Measurements from ENCODE around the gene ATPAF1. TPM values are rescaled to one million over a fixed set of nuclear protein-coding genes. Genes with fewer than 3 reads are reported as not detected.
"Not testable (repeated sequence)": the region's sequence is repeated elsewhere in the genome, so short reads cannot be mapped to it uniquely, and the experiment has no call there.

Gene ATPAF1
- total RNA-seq, 1 donor = 53.6 TPM

DNA sequence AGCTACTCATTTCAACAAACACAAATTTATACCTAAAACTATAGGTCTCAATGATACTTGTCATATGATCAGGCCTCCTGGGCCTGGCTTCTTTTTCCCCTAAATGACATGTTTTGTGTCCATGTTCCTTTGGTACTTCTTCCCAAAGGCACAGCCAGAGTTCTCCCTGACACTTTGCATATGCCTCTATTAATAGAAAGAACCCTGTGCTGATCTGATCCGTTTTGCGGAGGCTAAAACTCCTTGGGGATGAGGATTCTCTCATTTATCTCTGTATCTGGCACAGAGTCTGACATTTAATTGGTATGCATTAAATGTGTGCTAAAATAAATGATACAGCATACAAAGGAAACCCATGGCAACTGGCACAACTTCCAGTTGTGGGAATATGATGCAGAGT is 11.5 kb downstream of the ATPAF1 start:
- H3K79me2 ChIP-seq (ENCODE audit: insufficient read depth, low read length) = no peaks in the 10 kb centered on the region
- H3K27me3 ChIP-seq (ENCODE audit: insufficient read depth, low read length) = no peaks in the 10 kb centered on the region
- H3K9me3 ChIP-seq (ENCODE audit: low read depth, low read length) = no peaks in the 10 kb centered on the region
- H3K4me2 ChIP-seq (ENCODE audit: insufficient read depth, low read length) = no peak overlapping the region
- TF ChIP-seq, protein P1, sequence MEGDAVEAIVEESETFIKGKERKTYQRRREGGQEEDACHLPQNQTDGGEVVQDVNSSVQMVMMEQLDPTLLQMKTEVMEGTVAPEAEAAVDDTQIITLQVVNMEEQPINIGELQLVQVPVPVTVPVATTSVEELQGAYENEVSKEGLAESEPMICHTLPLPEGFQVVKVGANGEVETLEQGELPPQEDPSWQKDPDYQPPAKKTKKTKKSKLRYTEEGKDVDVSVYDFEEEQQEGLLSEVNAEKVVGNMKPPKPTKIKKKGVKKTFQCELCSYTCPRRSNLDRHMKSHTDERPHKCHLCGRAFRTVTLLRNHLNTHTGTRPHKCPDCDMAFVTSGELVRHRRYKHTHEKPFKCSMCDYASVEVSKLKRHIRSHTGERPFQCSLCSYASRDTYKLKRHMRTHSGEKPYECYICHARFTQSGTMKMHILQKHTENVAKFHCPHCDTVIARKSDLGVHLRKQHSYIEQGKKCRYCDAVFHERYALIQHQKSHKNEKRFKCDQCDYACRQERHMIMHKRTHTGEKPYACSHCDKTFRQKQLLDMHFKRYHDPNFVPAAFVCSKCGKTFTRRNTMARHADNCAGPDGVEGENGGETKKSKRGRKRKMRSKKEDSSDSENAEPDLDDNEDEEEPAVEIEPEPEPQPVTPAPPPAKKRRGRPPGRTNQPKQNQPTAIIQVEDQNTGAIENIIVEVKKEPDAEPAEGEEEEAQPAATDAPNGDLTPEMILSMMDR (IDR thresholded peaks at IDR 0.05; ENCODE audit: extremely low read depth, low read depth, low read length) = no peak
- H3K36me3 ChIP-seq (ENCODE audit: insufficient read depth, low read length) = peaks cover 35% of the 10 kb centered on the region
- no peak for DNase-seq (ENCODE audit: insufficient read length, low spot score, missing footprints)
- H3K27ac ChIP-seq (ENCODE audit: low read depth, low read length) = no peak overlapping the region
- no peaks in the 10 kb centered on the region for H3K4me1 ChIP-seq (ENCODE audit: insufficient read depth, low read length)
- H2AFZ ChIP-seq (ENCODE audit: low read length) = no peak overlapping the region
- no peaks in the 10 kb centered on the region for H4K20me1 ChIP-seq (ENCODE audit: insufficient read depth, low read length)
- no peak overlapping the region for H3K4me3 ChIP-seq (ENCODE audit: insufficient read depth, low read length)

DNA sequence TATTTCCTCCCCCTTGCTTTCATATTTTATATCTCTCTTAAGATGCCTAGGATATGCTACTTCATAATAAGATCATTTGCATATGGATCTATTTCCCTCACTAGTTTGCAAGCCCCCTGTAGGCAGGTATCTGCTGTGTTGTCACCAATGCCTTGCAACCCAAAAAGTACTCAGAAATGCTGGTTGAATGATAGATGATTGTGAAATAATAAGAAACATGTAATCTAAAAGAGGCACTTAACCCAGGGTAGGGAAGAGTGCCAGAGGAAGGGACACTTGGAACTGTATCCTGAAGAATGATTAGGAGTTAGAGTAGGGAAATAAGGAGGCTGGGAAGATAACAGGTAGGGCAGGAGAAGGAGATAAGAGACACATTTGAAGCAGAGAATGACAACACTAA is 12.3 kb downstream of the ATPAF1 start:
- H3K4me2 ChIP-seq (ENCODE audit: insufficient read depth, low read length) = no peak overlapping the region
- no peaks in the 10 kb centered on the region for H3K27me3 ChIP-seq (ENCODE audit: insufficient read depth, low read length)
- H3K9me3 ChIP-seq (ENCODE audit: low read depth, low read length) = no peaks in the 10 kb centered on the region
- H3K27ac ChIP-seq (ENCODE audit: low read depth, low read length) = no peak overlapping the region
- peaks cover 35% of the 10 kb centered on the region for H3K36me3 ChIP-seq (ENCODE audit: insufficient read depth, low read length)
- no peaks in the 10 kb centered on the region for H4K20me1 ChIP-seq (ENCODE audit: insufficient read depth, low read length)
- DNase-seq (ENCODE audit: insufficient read length, low spot score, missing footprints) = no peak
- no peak overlapping the region for H3K4me3 ChIP-seq (ENCODE audit: insufficient read depth, low read length)
- TF ChIP-seq, protein P1 (IDR thresholded peaks at IDR 0.05; ENCODE audit: extremely low read depth, low read depth, low read length) = no peak
- no peaks in the 10 kb centered on the region for H3K79me2 ChIP-seq (ENCODE audit: insufficient read depth, low read length)
- no peaks in the 10 kb centered on the region for H3K4me1 ChIP-seq (ENCODE audit: insufficient read depth, low read length)
- H2AFZ ChIP-seq (ENCODE audit: low read length) = no peak overlapping the region

DNA sequence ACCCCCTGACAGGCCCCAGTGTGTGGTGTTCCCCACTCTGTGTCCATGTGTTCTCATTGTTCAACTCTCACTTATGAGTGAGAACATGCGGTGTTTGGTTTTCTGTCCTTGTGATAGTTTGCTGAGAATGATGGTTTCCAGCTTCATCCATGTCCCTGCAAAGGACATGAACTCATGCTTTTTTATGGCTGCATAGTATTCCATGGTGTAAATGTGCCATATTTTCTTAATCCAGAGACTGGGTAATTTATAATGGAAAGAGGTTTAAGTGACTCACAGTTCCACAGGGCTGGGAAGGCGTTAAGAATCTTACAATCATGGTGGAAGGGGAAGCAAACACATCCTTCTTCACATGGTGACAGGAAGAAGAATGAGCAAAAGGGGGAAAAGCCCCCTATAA is 13.5 kb downstream of the ATPAF1 start:
- H3K36me3 ChIP-seq (ENCODE audit: insufficient read depth, low read length) = peaks cover 42% of the 10 kb centered on the region

DNA sequence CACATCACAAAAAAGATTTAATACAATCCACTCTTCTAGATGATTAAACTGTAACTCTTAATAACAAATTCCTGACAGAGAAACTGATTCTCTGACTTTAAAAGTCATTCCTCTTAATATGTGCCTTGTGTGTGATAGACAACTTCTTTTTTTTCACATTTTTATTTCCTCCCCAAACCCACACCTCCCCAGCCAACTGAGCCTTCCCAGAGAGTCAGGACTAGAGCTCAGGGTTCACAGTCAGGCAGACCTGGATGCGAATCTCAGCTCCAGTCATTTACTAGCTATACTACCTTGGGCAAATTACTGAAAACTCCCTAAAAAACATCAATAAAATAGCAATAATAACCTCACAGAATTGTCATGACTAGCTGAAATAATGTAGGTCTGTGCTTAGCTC is 14.2 kb downstream of the ATPAF1 start:
- H3K27me3 ChIP-seq (ENCODE audit: insufficient read depth, low read length) = no peaks in the 10 kb centered on the region
- no peaks in the 10 kb centered on the region for H3K9me3 ChIP-seq (ENCODE audit: low read depth, low read length)
- TF ChIP-seq, protein P1 (IDR thresholded peaks at IDR 0.05; ENCODE audit: extremely low read depth, low read depth, low read length) = no peak
- no peaks in the 10 kb centered on the region for H3K79me2 ChIP-seq (ENCODE audit: insufficient read depth, low read length)
- no peak overlapping the region for H3K4me2 ChIP-seq (ENCODE audit: insufficient read depth, low read length)
- no peak for DNase-seq (ENCODE audit: insufficient read length, low spot score, missing footprints)
- H2AFZ ChIP-seq (ENCODE audit: low read length) = no peak overlapping the region
- H4K20me1 ChIP-seq (ENCODE audit: insufficient read depth, low read length) = no peaks in the 10 kb centered on the region
- no peak overlapping the region for H3K4me3 ChIP-seq (ENCODE audit: insufficient read depth, low read length)
- H3K36me3 ChIP-seq (ENCODE audit: insufficient read depth, low read length) = peaks cover 47% of the 10 kb centered on the region
- no peaks in the 10 kb centered on the region for H3K4me1 ChIP-seq (ENCODE audit: insufficient read depth, low read length)
- H3K27ac ChIP-seq (ENCODE audit: low read depth, low read length) = no peak overlapping the region

More for the DNA sequence above, 13.5 kb downstream of the ATPAF1 start:
- H4K20me1 ChIP-seq (ENCODE audit: insufficient read depth, low read length); H3K79me2 ChIP-seq (ENCODE audit: insufficient read depth, low read length); H3K4me1 ChIP-seq (ENCODE audit: insufficient read depth, low read length); H3K9me3 ChIP-seq (ENCODE audit: low read depth, low read length); H3K4me3 ChIP-seq (ENCODE audit: insufficient read depth, low read length); H3K27ac ChIP-seq (ENCODE audit: low read depth, low read length); DNase-seq (ENCODE audit: insufficient read length, low spot score, missing footprints); H3K27me3 ChIP-seq (ENCODE audit: insufficient read depth, low read length); H2AFZ ChIP-seq (ENCODE audit: low read length); H3K4me2 ChIP-seq (ENCODE audit: insufficient read depth, low read length): not testable (repeated sequence)
